Left lung (tissue), 10 donors: ENCODE data around the gene PLLP. TPM values are rescaled to one million over a fixed set of nuclear protein-coding genes. Genes with fewer than 3 reads are reported as not detected.

ENCODE experiments used
- ATAC-seq: fragments of 200-7000 bp; cut with Tn5 transposase; one replicate; pipeline ENCODE4 v1.9.1; 2020; ENCODE audit warnings: moderate library complexity
- DNase-seq, 4 donors: peaks; one replicate each; pipeline ENCODE4 v3.0.0-alpha.2; 2013 to 2020
- H3K27ac ChIP-seq, 2 donors: fragments of 200-600 bp; sonication (generic) in 1 of 2; one replicate each; pipeline versions ENCODE4 v1.5.0 to v1.8.0; 2020 to 2021
- H3K27me3 ChIP-seq, 2 donors: fragments of 200-600 bp; sonication (generic) in 1 of 2; one replicate each; pipeline versions ENCODE4 v1.5.0 to v1.8.0; 2020 to 2021
- H3K36me3 ChIP-seq, 2 donors: fragments of 200-600 bp; sonication (generic) in 1 of 2; one replicate each; pipeline versions ENCODE4 v1.5.0 to v1.8.0; 2020 to 2021
- H3K4me1 ChIP-seq, 2 donors: fragments of 200-600 bp; one replicate each; pipeline ENCODE4 v1.8.0; 2021
- H3K4me3 ChIP-seq, 2 donors: fragments of 200-600 bp; sonication (generic) in 1 of 2; one replicate each; pipeline versions ENCODE4 v1.5.0 to v1.8.0; 2020 to 2021; ENCODE audit warnings: mild to moderate bottlenecking in 1 of 2
- H3K9me3 ChIP-seq, 2 donors: fragments of 200-600 bp; sonication (generic) in 1 of 2; one replicate each; pipeline versions ENCODE4 v1.5.0 to v1.8.0; 2020 to 2021
- intact Hi-C, 2 donors: fragments of 100-400 bp; cut with DNase I; formaldehyde crosslinking; loops; one replicate each; pipeline versions ENCODE4 v1.11.2 to v1.14.2; 2022
- polyA plus RNA-seq, 6 donors: library from polyadenylated mRNA; unstranded; fragments of 120-200 nt; gene quantifications; one replicate each; pipeline ENCODE4 v1.2.1, GENCODE V29; 2013; ENCODE audit not compliant: insufficient read length in 6 of 6
- total RNA-seq, 2 donors: library from RNA; stranded (reverse); fragmentation: NEBNext Ultra II Directional; extraction: Animal tissue kit (Norgen Biotek cat#: 25700); gene quantifications; one replicate each; pipeline ENCODE4 v1.2.1, GENCODE V29; 2021
- TF ChIP-seq, protein P1 (sequence below), 2 donors: fragments of 200-600 bp; sonication (generic) in 1 of 2; IDR thresholded peaks; one replicate each; pipeline versions ENCODE4 v1.5.0 to v1.8.0; 2021; ENCODE audit warnings: antibody characterized with exemption in 2 of 2
- donor health status: DM: no; HTN: yes; CAD: no.
- donor health status: DM: no; HTN: no; CAD: no.

Gene PLLP
- total and polyA plus RNA-seq, 8 donors = 3.5 to 70.6 (median 5.7) TPM

- H3K4me3 ChIP-seq = no peak overlapping the region
- DNase-seq (no peak), ATAC-seq (no peak)
- peaks cover 0 to 36% of the 10 kb centered on the region in 2 donors for H3K36me3 ChIP-seq
- intact Hi-C loops = no loop called here
- peak overlapping the region in 1 of 2 donors; percentile 13 for H3K27ac ChIP-seq
- no peaks in the 10 kb centered on the region for H3K9me3 ChIP-seq
- H3K27me3 ChIP-seq = no peaks in the 10 kb centered on the region
- H3K4me1 ChIP-seq = peaks cover under 1 to 11% of the 10 kb centered on the region in 2 donors
- TF ChIP-seq, protein P1, sequence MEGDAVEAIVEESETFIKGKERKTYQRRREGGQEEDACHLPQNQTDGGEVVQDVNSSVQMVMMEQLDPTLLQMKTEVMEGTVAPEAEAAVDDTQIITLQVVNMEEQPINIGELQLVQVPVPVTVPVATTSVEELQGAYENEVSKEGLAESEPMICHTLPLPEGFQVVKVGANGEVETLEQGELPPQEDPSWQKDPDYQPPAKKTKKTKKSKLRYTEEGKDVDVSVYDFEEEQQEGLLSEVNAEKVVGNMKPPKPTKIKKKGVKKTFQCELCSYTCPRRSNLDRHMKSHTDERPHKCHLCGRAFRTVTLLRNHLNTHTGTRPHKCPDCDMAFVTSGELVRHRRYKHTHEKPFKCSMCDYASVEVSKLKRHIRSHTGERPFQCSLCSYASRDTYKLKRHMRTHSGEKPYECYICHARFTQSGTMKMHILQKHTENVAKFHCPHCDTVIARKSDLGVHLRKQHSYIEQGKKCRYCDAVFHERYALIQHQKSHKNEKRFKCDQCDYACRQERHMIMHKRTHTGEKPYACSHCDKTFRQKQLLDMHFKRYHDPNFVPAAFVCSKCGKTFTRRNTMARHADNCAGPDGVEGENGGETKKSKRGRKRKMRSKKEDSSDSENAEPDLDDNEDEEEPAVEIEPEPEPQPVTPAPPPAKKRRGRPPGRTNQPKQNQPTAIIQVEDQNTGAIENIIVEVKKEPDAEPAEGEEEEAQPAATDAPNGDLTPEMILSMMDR (IDR thresholded peaks at IDR 0.05) = no peak
Measured at GRCh38 chr16:57240851-57241250, 43.6 kb downstream of the PLLP start.

- TF ChIP-seq, protein P1 (IDR thresholded peaks at IDR 0.05) = no peak
- Histone ChIP-seq H3K4me3 (no peak overlapping the region), H3K36me3 (peaks cover 0 to 50% of the 10 kb centered on the region in 2 donors), H3K4me1 (peaks cover 0 to 9% of the 10 kb centered on the region in 2 donors), H3K9me3 (no peaks in the 10 kb centered on the region), H3K27ac (no peak overlapping the region), H3K27me3 (no peaks in the 10 kb centered on the region)
- DNase-seq (no peak), ATAC-seq (no peak)
- intact Hi-C loops = no loop called here
Measured at GRCh38 chr16:57239107-57239506, 45.4 kb downstream of the PLLP start.

DNA sequence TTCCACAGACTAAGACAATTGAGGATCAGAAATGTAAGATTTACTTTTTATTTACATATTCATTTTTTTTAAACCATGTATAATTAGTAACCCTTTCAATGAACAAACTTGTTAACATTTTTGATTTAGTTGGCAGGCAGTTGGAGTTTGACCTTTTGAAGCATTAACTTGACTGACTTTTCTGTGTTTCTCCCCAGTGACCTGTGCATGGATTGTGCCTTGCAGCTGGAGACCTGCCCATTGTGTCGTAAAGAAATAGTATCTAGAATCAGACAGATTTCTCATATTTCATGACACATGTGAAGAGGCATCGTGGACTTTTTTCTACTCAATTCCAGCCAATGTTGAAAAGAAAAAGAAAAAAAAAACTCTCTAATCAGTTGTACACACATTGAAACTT is 45.8 kb downstream of the PLLP start:
- TF ChIP-seq, protein P1 (IDR thresholded peaks at IDR 0.05) = no peak
- intact Hi-C loops = no loop called here
- no peaks in the 10 kb centered on the region for H3K9me3 ChIP-seq
- peaks cover 0 to 9% of the 10 kb centered on the region in 2 donors for H3K4me1 ChIP-seq
- ATAC-seq (no peak), DNase-seq (no peak)
- H3K27me3 ChIP-seq = no peaks in the 10 kb centered on the region
- H3K36me3 ChIP-seq = peaks cover 0 to 54% of the 10 kb centered on the region in 2 donors
- no peak overlapping the region for H3K4me3 ChIP-seq
- H3K27ac ChIP-seq = no peak overlapping the region

DNA sequence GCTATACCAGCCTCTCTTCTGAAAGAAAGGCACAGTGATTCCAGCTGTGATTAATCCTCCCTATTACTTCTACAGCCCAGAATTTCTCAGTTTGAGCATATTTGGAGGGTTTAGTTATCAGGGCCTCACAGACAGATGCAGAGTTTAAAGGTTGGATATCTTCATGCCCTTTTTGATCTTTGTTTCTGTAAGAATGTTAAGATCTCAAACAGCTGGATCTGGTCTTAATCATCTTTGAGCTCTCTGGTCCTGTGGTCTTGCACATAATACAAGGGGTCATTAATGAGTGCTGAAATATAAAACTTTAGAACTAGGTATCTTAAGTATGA is 48.5 kb downstream of the PLLP start:
- no peak overlapping the region for H3K27ac ChIP-seq
- TF ChIP-seq, protein P1 (IDR thresholded peaks at IDR 0.05) = no peak
- no peaks in the 10 kb centered on the region for H3K9me3 ChIP-seq
- intact Hi-C loops = no loop called here
- no peak overlapping the region for H3K4me3 ChIP-seq
- ATAC-seq (no peak), DNase-seq (no peak)
- no peaks in the 10 kb centered on the region for H3K27me3 ChIP-seq
- peaks cover 0 to 7% of the 10 kb centered on the region in 2 donors for H3K4me1 ChIP-seq
- H3K36me3 ChIP-seq = peaks cover 5 to 81% of the 10 kb centered on the region in 2 donors

- Histone ChIP-seq H3K27ac (no peak overlapping the region), H3K4me3 (no peak overlapping the region), H3K27me3 (no peaks in the 10 kb centered on the region), H3K9me3 (no peaks in the 10 kb centered on the region), H3K4me1 (peaks cover 0 to 4% of the 10 kb centered on the region in 2 donors), H3K36me3 (peaks cover 5 to 87% of the 10 kb centered on the region in 2 donors)
- peak in 1 of 4 donors; percentile 66 for DNase-seq
- ATAC-seq = peak; percentile 88
- TF ChIP-seq, protein P1 (IDR thresholded peaks at IDR 0.05) = no peak
- intact Hi-C loops = no loop called here
Measured at GRCh38 chr16:57235128-57236021, 49.1 kb downstream of the PLLP start.
